Progenitor cell of endocrine pancreas (in vitro differentiated cells): ENCODE data around the gene PRKACB. TPM values are rescaled to one million over a fixed set of nuclear protein-coding genes. Genes with fewer than 3 reads are reported as not detected.

Experiments
- DNase-seq: peaks from one replicate; pipeline ENCODE4 v3.0.0; 2021; ENCODE audit warnings: low spot score; ENCODE audit not compliant: unreplicated experiment
- H3K27ac Mint-ChIP-seq: 2 replicates; pipeline ENCODE4 v1.8.0; 2021; ENCODE audit warnings: mild to moderate bottlenecking, moderate library complexity, mixed read lengths
- H3K27me3 Mint-ChIP-seq: 2 replicates; pipeline ENCODE4 v1.8.0; 2021; ENCODE audit warnings: mixed read lengths
- H3K36me3 Mint-ChIP-seq: 2 replicates; pipeline ENCODE4 v1.8.0; 2022; ENCODE audit warnings: mixed read lengths; ENCODE audit not compliant: insufficient read depth
- H3K4me1 Mint-ChIP-seq: 2 replicates; pipeline ENCODE4 v1.8.0; 2021; ENCODE audit warnings: low read depth, mixed read lengths
- H3K4me3 Mint-ChIP-seq: 2 replicates; pipeline ENCODE4 v1.8.0; 2021; ENCODE audit warnings: low read depth, mild to moderate bottlenecking, moderate library complexity, mixed read lengths
- H3K9me3 Mint-ChIP-seq: 2 replicates; pipeline ENCODE4 v1.8.0; 2021; ENCODE audit warnings: low read depth, mixed read lengths
- total RNA-seq: library from RNA; stranded (reverse); gene quantifications from 2 replicates; pipeline ENCODE4 v1.2.1, GENCODE V29; 2021
- TF ChIP-seq, protein P1 (sequence below): fragments of 200-600 bp; sonication (generic); IDR thresholded peaks from one replicate; pipeline ENCODE4 v1.5.0; 2021; ENCODE audit warnings: antibody characterized with exemption, mild to moderate bottlenecking; ENCODE audit not compliant: unreplicated experiment

PRKACB gene
- total RNA-seq, 1 donor from 2014 or later, result 101 TPM

DNA sequence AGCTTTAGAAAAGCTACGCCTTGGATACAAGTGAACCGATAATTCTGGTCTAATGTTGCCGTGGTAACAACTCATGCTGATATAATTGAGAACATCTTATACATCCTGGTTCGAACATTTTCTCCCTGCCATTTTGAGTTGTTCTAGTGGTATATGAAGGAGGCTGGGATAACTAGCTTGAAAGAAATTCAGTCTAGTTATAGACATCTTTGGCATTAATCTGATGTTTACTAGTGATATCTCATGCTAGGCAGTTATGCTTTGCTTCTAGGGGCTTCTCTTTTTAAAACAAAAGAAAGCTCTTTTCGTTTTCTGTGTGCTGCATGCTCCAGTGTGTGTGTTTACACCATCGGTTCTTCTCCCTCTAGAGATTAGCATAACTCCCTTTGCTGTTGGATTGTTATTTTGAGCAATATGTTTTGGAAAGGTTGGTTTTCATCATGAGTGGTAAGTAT is 20.5 kb downstream of the PRKACB start:
- H3K36me3 Mint-ChIP-seq, result peaks cover 14% of the 10 kb centered on the region
- no peaks in the 10 kb centered on the region for H3K27me3 Mint-ChIP-seq
- no peak overlapping the region for H3K4me3 Mint-ChIP-seq
- TF ChIP-seq, protein P1, sequence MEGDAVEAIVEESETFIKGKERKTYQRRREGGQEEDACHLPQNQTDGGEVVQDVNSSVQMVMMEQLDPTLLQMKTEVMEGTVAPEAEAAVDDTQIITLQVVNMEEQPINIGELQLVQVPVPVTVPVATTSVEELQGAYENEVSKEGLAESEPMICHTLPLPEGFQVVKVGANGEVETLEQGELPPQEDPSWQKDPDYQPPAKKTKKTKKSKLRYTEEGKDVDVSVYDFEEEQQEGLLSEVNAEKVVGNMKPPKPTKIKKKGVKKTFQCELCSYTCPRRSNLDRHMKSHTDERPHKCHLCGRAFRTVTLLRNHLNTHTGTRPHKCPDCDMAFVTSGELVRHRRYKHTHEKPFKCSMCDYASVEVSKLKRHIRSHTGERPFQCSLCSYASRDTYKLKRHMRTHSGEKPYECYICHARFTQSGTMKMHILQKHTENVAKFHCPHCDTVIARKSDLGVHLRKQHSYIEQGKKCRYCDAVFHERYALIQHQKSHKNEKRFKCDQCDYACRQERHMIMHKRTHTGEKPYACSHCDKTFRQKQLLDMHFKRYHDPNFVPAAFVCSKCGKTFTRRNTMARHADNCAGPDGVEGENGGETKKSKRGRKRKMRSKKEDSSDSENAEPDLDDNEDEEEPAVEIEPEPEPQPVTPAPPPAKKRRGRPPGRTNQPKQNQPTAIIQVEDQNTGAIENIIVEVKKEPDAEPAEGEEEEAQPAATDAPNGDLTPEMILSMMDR, result no peak
- DNase-seq, result no peak
- H3K27ac Mint-ChIP-seq, result peak overlapping the region; percentile 14
- peaks cover 14% of the 10 kb centered on the region for H3K4me1 Mint-ChIP-seq
- H3K9me3 Mint-ChIP-seq, result peaks cover 12% of the 10 kb centered on the region

DNA sequence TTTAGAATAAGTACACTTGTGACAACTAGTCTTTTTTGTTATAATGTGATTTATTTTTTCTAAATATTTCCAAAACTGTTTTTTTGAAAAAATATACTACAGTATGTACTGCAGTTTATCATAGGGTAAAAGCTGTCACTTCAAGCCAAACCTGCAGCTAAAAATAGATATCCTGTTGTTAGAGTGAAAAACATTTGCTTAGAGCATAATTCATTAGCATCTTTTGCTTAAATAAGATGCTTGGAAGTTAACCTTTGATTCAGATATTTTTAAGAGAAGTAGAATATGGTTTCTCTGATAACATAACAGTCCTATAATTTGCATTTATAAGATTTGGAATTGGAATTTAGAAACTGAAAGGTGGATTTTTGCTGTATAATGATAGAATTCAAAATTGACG is 21.5 kb downstream of the PRKACB start:
- H3K9me3 Mint-ChIP-seq, result peaks cover 12% of the 10 kb centered on the region
- DNase-seq, result no peak
- no peak overlapping the region for H3K4me3 Mint-ChIP-seq
- no peak overlapping the region for H3K27ac Mint-ChIP-seq
- peaks cover 12% of the 10 kb centered on the region for H3K36me3 Mint-ChIP-seq
- TF ChIP-seq, protein P1, result no peak
- peaks cover 14% of the 10 kb centered on the region for H3K4me1 Mint-ChIP-seq
- H3K27me3 Mint-ChIP-seq, result no peaks in the 10 kb centered on the region

DNA sequence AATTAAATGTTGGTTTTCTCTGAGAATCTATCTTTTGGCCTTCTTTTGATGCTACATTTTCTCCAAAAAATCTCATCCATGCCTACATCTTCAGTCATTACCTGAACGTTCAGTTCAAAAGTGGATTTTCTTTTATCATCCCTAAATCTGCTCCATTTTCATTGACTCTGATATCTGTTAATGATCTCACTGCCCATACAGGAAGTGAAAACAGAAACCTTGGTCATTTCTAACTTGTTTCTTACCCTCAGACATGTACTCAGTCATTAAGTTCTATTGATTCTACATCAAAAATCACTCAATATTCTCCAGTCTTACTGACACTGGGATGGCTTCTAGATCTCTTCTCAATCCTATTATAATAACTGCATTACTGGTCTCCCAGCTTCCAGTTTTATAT is 22.7 kb downstream of the PRKACB start:
- Mint-ChIP-seq H3K4me3 (no peak overlapping the region), H3K27me3 (no peaks in the 10 kb centered on the region), H3K36me3 (peaks cover 11% of the 10 kb centered on the region), H3K4me1 (peaks cover 15% of the 10 kb centered on the region), H3K27ac (no peak overlapping the region), H3K9me3 (peaks cover 9% of the 10 kb centered on the region)
- no peak for DNase-seq
- TF ChIP-seq, protein P1, result no peak

DNA sequence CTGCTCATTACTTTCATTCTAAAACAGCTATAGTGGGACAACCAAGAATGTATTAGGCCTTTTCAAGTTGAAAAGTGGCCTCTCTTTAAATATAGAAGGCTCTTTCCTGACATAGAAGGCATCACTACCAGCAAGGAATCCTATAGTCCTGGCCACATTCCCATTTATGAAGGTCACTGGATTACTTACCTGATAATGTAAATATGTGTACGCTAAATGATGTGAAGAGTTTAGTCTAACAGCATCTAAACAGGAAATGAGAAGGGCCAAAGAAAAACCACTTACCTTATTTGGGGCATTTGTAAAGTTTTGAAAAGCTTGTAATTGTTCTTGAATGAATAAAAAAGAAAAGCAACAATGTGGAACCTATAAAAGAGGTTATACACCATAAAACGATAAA is 24.7 kb downstream of the PRKACB start:
- Mint-ChIP-seq H3K36me3 (peaks cover 5% of the 10 kb centered on the region), H3K27ac (no peak overlapping the region), H3K9me3 (peaks cover 3% of the 10 kb centered on the region), H3K27me3 (no peaks in the 10 kb centered on the region), H3K4me1 (peaks cover 12% of the 10 kb centered on the region), H3K4me3 (no peak overlapping the region)
- TF ChIP-seq, protein P1, result no peak
- DNase-seq, result no peak

DNA sequence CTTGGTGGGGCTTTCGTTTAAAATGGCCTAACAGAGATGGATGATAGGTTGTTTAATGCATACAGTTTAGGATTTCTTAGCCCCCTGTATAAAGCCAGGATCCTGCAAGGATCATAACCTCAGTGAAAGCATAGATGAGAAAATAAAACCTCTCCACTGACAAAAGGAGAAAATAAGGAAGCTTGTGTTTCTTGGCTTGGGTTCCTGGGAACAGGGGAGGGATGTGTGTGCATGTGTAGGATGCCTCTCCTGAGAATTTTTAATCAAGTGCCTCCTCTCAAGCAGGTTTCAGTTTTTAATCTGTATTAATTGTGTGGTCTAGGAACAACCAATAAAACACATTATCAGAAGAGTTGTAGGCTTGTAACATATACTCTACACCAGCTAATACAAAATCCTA is 26.1 kb downstream of the PRKACB start:
- no peak for DNase-seq
- Mint-ChIP-seq H3K4me1 (peaks cover 15% of the 10 kb centered on the region), H3K27ac (peak overlapping the region; percentile 8), H3K4me3 (no peak overlapping the region), H3K36me3 (peaks cover 5% of the 10 kb centered on the region), H3K9me3 (peaks cover 3% of the 10 kb centered on the region), H3K27me3 (no peaks in the 10 kb centered on the region)
- TF ChIP-seq, protein P1, result no peak
